ENCODE data around the gene CPHXL.

Gene CPHXL

GRCh38 chr16:75726390-75726789 is at the start of gene CPHXL:
Gene CPHXL, minus strand, starts transcription at chr16:75726490. Its CDS starts 48 bp downstream, at chr16:75726442.
- no peak for DNase-seq (ENCODE audit: low spot score)

- no peak for DNase-seq (ENCODE audit: low spot score)
Observed at GRCh38 chr16:75774197-75774596, 47.9 kb upstream of the CPHXL start.

DNA sequence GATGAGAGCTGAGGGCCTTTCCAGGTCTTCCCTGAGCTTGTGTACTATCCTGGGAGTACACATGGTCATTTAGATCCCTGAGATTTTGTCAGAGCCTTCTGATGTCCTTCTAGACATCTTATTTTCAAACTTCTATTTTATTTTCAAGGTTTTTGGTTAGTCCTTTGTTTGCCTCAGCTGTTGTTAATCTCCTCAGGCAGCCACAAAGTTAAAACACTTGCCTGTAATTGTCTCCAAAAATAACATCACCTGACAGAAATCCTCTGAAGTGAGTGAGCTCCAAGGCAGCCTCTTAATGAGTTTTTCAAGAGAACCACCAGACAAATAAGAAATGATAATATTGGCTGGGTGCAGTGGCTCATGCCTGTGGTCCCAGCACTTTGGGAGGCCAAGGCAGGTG is 43.8 kb upstream of the CPHXL start:
- DNase-seq (ENCODE audit: low spot score): no peak

GRCh38 chr16:75764154-75764768 is 38.0 kb upstream of the CPHXL start:
- no peak for DNase-seq (ENCODE audit: low spot score)

DNA sequence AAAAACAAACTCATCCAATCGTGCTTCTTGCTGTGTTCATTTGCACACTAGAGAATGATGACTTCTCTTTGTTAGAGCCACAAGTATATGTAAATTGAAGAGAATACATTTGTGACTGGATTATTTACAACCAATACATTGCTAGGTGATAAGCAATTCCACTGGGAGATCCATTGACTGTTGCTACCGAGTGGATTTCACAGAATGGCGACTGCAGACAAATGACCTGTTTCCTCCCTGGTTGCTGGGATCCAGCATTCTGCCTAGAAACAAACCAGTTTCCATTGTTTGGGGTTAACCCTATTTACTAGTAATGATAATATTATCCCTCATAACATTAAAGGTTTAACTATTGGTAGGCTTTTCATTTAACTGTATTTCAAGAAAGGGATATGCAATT is 36.9 kb upstream of the CPHXL start:
- DNase-seq (ENCODE audit: low spot score): no peak

- no peak for DNase-seq (ENCODE audit: low spot score)
Observed at GRCh38 chr16:75762746-75763145, 36.5 kb upstream of the CPHXL start.

- no peak for DNase-seq (ENCODE audit: low spot score)
Observed at GRCh38 chr16:75761108-75761507, 34.8 kb upstream of the CPHXL start.

- no peak for DNase-seq (ENCODE audit: low spot score)
Observed at GRCh38 chr16:75760018-75760519, 33.8 kb upstream of the CPHXL start.

GRCh38 chr16:75758215-75758614 is 31.9 kb upstream of the CPHXL start:
- no peak for DNase-seq (ENCODE audit: low spot score)

DNA sequence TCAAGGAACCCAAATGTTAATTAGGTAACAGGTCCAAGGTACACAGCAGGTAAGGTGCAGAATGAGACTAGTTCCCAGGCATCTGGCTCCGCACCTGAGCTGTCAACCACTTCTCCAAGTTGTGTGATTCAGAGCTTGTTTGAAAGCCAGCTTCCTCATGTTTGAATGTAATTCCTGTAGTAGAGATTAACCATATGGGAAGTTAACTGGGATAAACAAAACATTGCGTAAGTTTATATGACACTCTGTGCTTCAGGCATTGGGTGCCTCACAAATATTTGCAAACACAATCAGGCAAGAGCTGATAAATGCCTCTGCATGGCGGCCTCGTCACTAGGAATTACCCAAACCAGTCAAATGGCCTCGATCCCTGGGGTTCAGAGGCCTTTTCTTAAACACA is 27.9 kb upstream of the CPHXL start:
- DNase-seq (ENCODE audit: low spot score): no peak

DNA sequence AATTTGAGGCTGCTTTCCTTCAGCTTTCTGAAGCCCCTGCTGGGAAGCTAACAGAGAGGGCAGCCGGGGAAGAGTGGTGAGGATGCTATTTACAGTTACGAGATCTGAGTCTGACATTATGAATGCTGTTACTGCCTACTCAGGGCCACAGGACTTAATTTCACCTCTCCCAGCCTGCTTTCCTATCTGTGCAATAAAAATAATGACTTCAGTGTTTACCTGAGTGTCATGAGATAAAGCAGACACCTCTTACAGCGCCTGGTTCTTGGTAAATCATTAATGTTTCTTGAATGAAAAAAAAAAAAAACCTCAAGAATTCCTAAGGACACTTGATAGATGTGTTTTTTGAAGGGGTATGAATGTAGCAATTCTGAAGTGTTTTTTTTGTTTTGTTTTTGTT is 24.2 kb upstream of the CPHXL start:
- no peak for DNase-seq (ENCODE audit: low spot score)

GRCh38 chr16:75746359-75746758 is 20.1 kb upstream of the CPHXL start:
- no peak for DNase-seq (ENCODE audit: low spot score)

GRCh38 chr16:75745823-75746222 is 19.5 kb upstream of the CPHXL start:
- DNase-seq (ENCODE audit: low spot score): no peak

- DNase-seq (ENCODE audit: low spot score): no peak
Observed at GRCh38 chr16:75745242-75745641, 19.0 kb upstream of the CPHXL start.

GRCh38 chr16:75742424-75743047 is 16.2 kb upstream of the CPHXL start:
- DNase-seq (ENCODE audit: low spot score): no peak

GRCh38 chr16:75733305-75734211 is 7.3 kb upstream of the CPHXL start:
- DNase-seq (ENCODE audit: low spot score): no peak

DNA sequence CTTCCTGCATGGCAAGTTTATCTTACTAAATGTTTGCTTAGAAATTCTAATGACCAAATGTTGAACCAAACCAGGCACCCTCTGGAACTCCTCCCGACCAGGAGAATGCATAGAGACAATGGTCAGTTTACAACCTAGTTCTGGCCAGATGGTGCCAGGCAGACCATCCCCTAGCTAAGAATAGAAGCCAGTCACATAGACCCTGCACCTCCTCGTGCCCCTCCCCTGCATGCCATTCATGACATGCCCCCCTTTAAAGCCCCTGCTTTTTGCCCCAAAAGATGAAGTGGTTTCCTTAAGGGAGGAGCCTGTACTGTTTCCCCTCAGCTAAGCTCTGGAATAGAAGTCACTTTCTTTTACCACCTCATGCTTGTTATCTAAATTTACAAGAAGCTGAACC is 6.6 kb upstream of the CPHXL start:
- DNase-seq (ENCODE audit: low spot score): no peak

DNA sequence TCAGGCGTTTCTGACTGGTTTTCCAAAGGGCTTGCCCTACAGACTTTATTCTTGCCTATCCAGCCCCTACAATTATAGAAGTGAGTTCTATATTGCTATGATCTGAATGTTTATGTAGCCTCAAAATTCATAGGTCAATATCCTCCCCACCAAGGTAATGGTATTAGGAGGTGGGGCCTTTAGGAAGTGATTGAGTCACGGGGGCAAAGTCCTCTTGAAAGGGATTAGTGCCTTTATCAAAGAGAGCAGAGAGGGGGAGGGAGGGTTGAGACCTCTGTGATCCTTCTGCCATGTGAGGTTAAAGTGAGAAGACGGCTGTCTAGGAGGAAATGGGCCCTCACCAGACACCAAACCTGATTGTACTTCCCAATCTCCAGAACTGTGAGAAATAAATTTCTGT is 931 bp upstream of the CPHXL start:
- DNase-seq (ENCODE audit: low spot score): no peak

GRCh38 chr16:75718452-75718851 is 7.8 kb downstream of the CPHXL start:
- no peak for DNase-seq (ENCODE audit: low spot score)

DNA sequence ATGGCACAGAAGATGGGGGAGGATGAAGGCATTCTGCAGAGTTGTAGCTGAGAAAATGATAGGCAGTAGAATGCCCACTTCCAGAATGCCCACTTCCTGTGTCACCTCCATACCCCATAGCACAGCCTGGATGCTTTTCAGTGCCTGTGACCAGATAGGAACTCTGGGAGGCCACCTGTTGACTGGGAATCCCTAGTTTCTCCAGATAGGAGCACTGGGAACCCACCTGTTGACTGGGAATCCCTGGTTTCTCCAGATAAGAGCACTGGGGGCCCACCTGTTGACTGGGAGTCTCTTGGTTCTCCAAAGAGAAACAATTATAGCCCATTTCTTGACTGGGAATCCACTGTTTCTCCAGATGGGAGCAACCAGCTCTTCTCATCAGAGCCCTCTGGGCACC is 11.6 kb downstream of the CPHXL start:
- DNase-seq (ENCODE audit: low spot score): no peak

DNA sequence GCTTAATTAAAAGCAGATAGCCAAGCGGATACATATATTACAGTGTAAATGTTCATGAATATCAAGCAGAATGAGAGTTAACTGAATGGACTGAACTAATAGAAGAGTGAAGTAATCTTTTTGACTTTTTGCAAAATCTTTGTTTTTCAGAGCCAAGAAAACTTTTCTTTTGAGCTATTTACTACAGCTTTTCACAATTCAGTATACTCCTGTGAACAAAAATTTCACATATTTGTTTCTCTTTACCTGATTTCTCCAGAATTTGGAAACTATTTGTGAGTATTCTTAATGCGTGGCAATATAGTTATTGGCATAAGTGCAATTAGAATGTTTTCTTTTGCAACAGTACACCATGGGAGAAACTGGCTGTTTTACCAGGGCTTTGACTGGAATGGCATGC is 15.9 kb downstream of the CPHXL start:
- DNase-seq (ENCODE audit: low spot score): no peak

DNA sequence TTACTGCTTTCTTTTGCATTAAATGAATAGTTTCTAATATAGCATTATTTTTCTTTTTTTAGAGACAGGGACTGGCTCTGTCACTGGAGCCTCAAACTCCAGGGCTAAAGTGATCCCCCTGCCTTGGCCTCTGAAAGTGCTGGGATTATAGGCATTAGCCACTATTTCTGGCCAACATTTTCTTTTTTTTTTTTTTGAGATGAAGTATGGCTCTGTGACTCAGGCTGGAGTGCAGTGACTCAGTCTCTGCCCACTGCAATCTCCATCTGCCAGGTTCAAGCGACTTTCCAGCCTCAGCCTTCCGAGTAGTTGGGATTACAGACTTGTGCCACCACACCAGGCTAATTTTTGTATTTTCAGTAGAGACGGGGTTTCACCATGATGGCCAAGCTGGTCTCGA is 23.0 kb downstream of the CPHXL start:
- DNase-seq (ENCODE audit: low spot score): no peak

- DNase-seq (ENCODE audit: low spot score): no peak
Observed at GRCh38 chr16:75702242-75702641, 24.0 kb downstream of the CPHXL start.

All from left forelimb (tissue), 1 donor.